Subcutaneous adipose tissue (tissue), 4 donors: ENCODE measurements around the gene DCC. TPM values are rescaled to one million over a fixed set of nuclear protein-coding genes. Genes with fewer than 3 reads are reported as not detected.

ENCODE experiments used
- CTCF ChIP-seq: fragments of 450-650 bp; IDR thresholded peaks from one replicate; pipeline ENCODE4 v1.5.1; 2016; ENCODE audit warnings: low read depth, mild to moderate bottlenecking, control low read depth, antibody characterized with exemption, moderate library complexity
- total RNA-seq, 4 donors: library from RNA; depleted of rRNA; stranded (reverse); fragments of >200 nt; gene quantifications; one replicate each; pipeline ENCODE4 v1.1.0, GENCODE V29; 2016

The DCC gene
- total RNA-seq, 4 donors from 2014 or later = not detected

DNA sequence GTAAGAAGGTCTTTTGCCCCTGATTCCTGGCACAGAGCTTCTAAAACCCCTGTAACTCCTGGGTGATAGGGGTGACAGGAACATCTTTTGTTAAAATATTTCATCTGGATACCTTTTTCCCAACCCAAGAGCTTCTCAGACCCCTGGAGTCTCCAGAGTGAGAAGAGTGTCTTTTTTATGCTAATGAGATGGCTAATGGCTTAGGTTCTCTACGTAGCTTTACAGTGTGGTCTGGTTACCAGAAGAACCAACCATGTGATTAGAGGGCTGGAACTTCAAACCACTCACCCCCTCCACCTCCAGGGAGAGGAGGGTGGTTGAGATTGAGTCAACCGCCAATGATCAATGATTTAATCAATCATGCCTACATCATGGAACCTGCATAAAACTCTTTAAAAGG is 16.2 kb upstream of the DCC start:
- TF ChIP-seq CTCF = no peak

DNA sequence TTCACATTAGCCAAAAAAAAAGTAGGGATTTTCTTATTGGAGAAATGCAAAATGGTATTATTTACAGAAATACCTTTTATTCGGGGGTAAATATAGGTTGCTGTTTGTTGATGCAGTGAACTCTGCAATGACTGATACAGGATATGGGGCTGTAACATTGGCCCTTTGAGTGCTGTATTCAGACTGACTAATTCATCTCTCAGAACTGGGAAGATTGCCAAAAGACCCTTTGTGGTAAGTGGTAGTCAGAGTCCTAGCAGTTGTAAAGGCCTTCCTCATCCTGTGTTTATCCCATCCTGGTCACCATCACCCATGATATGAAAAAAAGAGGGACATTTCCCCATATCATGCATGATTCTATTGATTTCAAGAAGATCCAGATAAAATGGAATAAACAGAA is 14.0 kb upstream of the DCC start:
- TF ChIP-seq CTCF = no peak

GRCh38 chr18:52333860-52334259 is 6.1 kb upstream of the DCC start:
- TF ChIP-seq CTCF = no peak

- TF ChIP-seq CTCF = no peak
Observed at GRCh38 chr18:52334307-52334706, 5.7 kb upstream of the DCC start.

DNA sequence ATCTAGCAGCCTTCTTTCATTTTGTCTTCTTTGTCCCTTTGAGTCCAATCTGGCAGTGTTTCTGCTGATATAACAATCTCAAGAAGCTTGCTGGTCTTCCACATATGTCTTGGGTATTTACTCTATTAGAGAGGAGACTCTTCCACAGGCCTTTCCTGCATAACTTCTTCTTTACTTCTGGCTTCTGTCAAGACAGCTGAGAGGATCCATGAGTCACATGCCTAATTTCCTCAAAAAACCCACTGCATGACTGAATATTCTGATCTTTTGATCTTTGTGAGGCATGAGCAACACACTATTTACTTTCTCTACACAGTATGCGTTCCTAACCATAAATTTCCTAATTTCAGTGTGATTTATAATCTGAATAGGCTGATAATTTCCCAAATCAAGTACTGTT is 5.1 kb upstream of the DCC start:
- no peak for TF ChIP-seq CTCF

GRCh38 chr18:52337276-52337675 is 2.7 kb upstream of the DCC start:
- TF ChIP-seq CTCF = no peak

DNA sequence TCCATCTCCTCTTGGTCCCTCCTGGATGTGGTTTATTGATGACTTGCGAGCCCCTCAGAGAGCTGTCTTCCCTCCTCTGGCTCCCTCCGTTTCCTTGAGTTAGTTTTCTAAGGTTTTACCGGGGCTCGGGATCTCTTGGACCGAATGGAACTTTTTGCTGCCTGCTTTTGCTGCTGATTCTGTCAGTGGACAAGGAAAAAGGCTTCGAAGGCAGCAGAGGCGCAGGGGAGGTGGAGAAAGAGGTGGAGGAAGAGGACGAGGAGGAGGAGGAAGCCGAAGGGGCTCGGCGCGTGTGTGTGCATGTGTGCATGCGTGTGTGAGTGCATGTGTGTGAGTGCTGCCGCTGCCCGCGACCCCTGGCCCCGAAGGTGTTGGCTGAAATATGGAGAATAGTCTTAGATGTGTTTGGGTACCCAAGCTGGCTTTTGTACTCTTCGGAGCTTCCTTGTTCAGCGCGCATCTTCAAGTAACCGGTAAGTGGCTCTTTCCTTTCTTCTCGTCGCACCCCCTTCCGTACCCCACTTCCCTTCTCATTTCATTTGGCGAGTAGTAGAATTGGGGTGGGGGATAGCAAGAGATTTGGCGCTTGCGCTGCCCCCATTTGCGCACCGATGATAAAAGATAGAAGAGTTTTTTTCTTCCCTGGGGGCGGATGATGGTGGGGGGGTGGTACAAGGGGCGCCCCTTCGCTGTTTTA is 557 bp downstream of the DCC start:
- no peak for TF ChIP-seq CTCF
